OCI-LY7 (cell line): ENCODE measurements around the gene INSR.

Source experiments
- CTCF ChIP-seq: fragments of 200-600 bp; sonication (generic); conservative IDR thresholded peaks from 2 replicates; pipeline ENCODE4 v1.5.1; 2014; ENCODE audit warnings: mild to moderate bottlenecking, antibody characterized with exemption, low read length, moderate library complexity, mixed read lengths
- EZH2phosphoT487 ChIP-seq: fragments of 200-600 bp; sonication (generic); IDR thresholded peaks from 2 replicates; pipeline ENCODE4 v1.6.1; 2018; ENCODE audit warnings: low read depth, borderline replicate concordance, mild to moderate bottlenecking, mixed run types, antibody characterized with exemption, low read length, moderate library complexity, mixed read lengths

GRCh38 chr19:7177926-7178325 is 116.3 kb downstream of the INSR start:
- TF ChIP-seq CTCF (no peak), EZH2phosphoT487 (no peak)
